HepG2 (cell line): ENCODE results near the gene ZAR1L. TPM values are rescaled to one million over a fixed set of nuclear protein-coding genes. Genes with fewer than 3 reads are reported as not detected.

ENCODE experiments used
- CAMTA2 ChIP-seq: sonication (generic); formaldehyde crosslinking; IDR thresholded peaks from 2 replicates; pipeline ENCODE4 v1.4.0; 2020; ENCODE audit warnings: mild to moderate bottlenecking, missing genetic modification reagents, borderline replicate concordance
- GATAD2A ChIP-seq: IDR thresholded peaks from 2 replicates; pipeline ENCODE4 v1.6.1; 2016
- GPN1 ChIP-seq: sonication (generic); formaldehyde crosslinking; IDR thresholded peaks from 2 replicates; pipeline ENCODE4 v1.5.1; 2020; ENCODE audit warnings: missing genetic modification reagents, borderline replicate concordance
- HMGXB4 ChIP-seq, 2 experiments: sonication (generic) in 1 of 2; formaldehyde crosslinking in 1 of 2; IDR thresholded peaks; 2 replicates each; pipeline versions ENCODE4 v1.4.0 to v1.6.1; 2018 to 2020; ENCODE audit warnings: missing genetic modification reagents in 2 of 2, borderline replicate concordance in 1 of 2, low read depth in 1 of 2, mild to moderate bottlenecking in 1 of 2, missing biosample characterization in 1 of 2
- NFATC3 ChIP-seq: sonication (generic); formaldehyde crosslinking; IDR thresholded peaks from 2 replicates; pipeline ENCODE4 v1.5.1; 2020; ENCODE audit warnings: mild to moderate bottlenecking, missing genetic modification reagents
- RORA ChIP-seq: sonication (generic); formaldehyde crosslinking; IDR thresholded peaks from 2 replicates; pipeline ENCODE4 v1.5.0; 2020; ENCODE audit warnings: mild to moderate bottlenecking, missing genetic modification reagents, moderate library complexity
- SIX1 ChIP-seq: sonication (generic); formaldehyde crosslinking; IDR thresholded peaks from 2 replicates; pipeline ENCODE4 v1.4.0; 2020; ENCODE audit warnings: missing genetic modification reagents, borderline replicate concordance
- ZNF33A ChIP-seq: sonication (generic); formaldehyde crosslinking; IDR thresholded peaks from 2 replicates; pipeline ENCODE4 v1.5.1; 2020; ENCODE audit warnings: missing genetic modification reagents, mild to moderate bottlenecking, moderate library complexity, borderline replicate concordance
- ZNF430 ChIP-seq: sonication (generic); formaldehyde crosslinking; IDR thresholded peaks from 2 replicates; pipeline ENCODE4 v1.9.0; 2021; ENCODE audit warnings: mild to moderate bottlenecking, missing genetic modification reagents
- polyA plus RNA-seq, 8 experiments: library from polyadenylated mRNA; depleted of rRNA in 3 of 8; stranded (reverse) in 7 of 8; unstranded in 1 of 8; fragments of >200 nt; fragmentation: Illumina TruSeq in 4 of 8; extraction: Trizol in 4 of 8; gene quantifications; 2 replicates each; pipeline versions ENCODE4 v1.2.1 to v1.2.3, GENCODE V29; 2011 to 2016; ENCODE audit warnings: low read depth in 4 of 8, missing spikeins in 1 of 8, mixed read lengths in 1 of 8; ENCODE audit not compliant: insufficient read depth in 1 of 8
- total RNA-seq, 5 experiments: library from RNA; depleted of rRNA; stranded (reverse); fragments of >200 nt; fragmentation: Illumina TruSeq; extraction: Trizol; gene quantifications; 2 replicates each; pipeline ENCODE4 v1.2.3, GENCODE V29; 2016; ENCODE audit warnings: low read depth in 1 of 5
- TF ChIP-seq, protein P1 (sequence below): conservative IDR thresholded peaks from 2 replicates; pipeline ENCODE4 v1.6.1; 2018; ENCODE audit warnings: missing genetic modification reagents
- TF ChIP-seq, protein P2 (sequence below): sonication (generic); formaldehyde crosslinking; IDR thresholded peaks from 2 replicates; pipeline ENCODE4 v1.5.1; 2020; ENCODE audit warnings: mild to moderate bottlenecking, missing genetic modification reagents, moderate library complexity
- TF ChIP-seq, protein P3 (sequence below): sonication (generic); formaldehyde crosslinking; IDR thresholded peaks from 2 replicates; pipeline ENCODE4 v1.8.1; 2023; ENCODE audit warnings: mild to moderate bottlenecking, missing genetic modification reagents

Gene ZAR1L
- total and polyA plus RNA-seq, 2 of the 13 experiments (the other 11 are each of a cell fraction or from before 2014, with no cell fraction given) = 0.09 TPM; not detected in 1

DNA sequence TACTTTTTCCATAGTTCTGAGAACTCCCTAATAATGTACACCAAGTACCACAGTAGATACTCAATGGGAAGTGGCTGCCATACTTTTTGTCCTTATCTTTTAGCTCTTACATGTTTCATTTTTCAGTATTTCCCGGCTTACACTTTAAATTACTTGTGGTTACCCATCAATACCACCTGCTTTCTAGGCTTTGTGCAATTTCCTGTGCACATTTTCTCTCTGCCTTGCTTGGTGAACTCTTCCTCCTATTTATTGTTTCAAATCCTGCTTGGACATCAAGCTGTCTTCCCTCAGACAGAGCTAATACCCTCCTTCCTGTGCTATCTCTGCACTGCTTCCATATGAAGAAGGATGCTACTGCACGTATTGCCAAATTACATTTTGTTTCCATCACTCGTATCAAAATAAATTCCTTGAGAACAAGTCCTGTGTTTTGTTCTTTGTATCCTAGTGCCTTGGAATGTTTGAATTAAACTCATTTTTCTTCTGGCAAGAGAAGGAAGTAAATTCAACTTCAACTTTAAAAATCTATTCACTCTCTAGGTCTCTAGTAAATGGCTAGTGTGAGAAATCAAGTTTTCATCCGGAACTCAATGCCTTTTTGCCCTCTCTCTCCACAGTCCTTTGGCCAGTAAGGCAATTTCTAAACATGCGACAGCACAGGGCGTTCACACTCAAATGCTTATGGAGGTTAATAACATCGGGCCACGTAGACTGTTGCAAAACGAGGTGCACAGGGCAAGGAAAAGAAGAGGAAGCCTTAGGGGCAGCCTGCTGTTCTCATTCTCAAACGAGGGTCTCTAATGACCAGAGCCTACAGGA lies 5.6 kb downstream of the ZAR1L start (continued):
- TF ChIP-seq ZNF33A (no peak), HMGXB4 (CRISPR knock-in tag; IDR thresholded peaks at IDR 0.05; ENCODE audit: borderline replicate concordance in 1 of 2, low read depth in 1 of 2) (no peak), GATAD2A (CRISPR knock-in tag) (no peak), NFATC3 (CRISPR knock-in tag) (no peak), SIX1 (CRISPR knock-in tag) (no peak), CAMTA2 (CRISPR knock-in tag) (no peak), ZNF430 (CRISPR knock-in tag) (no peak), RORA (no peak), GPN1 (no peak)
- TF ChIP-seq, protein P1, sequence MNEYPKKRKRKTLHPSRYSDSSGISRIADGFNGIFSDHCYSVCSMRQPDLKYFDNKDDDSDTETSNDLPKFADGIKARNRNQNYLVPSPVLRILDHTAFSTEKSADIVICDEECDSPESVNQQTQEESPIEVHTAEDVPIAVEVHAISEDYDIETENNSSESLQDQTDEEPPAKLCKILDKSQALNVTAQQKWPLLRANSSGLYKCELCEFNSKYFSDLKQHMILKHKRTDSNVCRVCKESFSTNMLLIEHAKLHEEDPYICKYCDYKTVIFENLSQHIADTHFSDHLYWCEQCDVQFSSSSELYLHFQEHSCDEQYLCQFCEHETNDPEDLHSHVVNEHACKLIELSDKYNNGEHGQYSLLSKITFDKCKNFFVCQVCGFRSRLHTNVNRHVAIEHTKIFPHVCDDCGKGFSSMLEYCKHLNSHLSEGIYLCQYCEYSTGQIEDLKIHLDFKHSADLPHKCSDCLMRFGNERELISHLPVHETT = no peak
- TF ChIP-seq, protein P2, sequence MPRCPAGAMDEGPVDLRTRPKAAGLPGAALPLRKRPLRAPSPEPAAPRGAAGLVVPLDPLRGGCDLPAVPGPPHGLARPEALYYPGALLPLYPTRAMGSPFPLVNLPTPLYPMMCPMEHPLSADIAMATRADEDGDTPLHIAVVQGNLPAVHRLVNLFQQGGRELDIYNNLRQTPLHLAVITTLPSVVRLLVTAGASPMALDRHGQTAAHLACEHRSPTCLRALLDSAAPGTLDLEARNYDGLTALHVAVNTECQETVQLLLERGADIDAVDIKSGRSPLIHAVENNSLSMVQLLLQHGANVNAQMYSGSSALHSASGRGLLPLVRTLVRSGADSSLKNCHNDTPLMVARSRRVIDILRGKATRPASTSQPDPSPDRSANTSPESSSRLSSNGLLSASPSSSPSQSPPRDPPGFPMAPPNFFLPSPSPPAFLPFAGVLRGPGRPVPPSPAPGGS = no peak
- TF ChIP-seq, protein P3, sequence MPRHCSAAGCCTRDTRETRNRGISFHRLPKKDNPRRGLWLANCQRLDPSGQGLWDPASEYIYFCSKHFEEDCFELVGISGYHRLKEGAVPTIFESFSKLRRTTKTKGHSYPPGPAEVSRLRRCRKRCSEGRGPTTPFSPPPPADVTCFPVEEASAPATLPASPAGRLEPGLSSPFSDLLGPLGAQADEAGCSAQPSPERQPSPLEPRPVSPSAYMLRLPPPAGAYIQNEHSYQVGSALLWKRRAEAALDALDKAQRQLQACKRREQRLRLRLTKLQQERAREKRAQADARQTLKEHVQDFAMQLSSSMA (CRISPR knock-in tag) = no peak
- TF ChIP-seq, all 625 proteins: peak for 6
